Epithelial cell of prostate (primary cell): ENCODE measurements around the gene NECAB2.

Experiments used
- DNase-seq: peaks from one replicate; pipeline ENCODE4 v3.0.0-alpha.2; 2011; ENCODE audit warnings: low read depth, low spot score
- H3K27ac ChIP-seq: fragments of 450-650 bp; 2 replicates; pipeline ENCODE4 v1.5.1; 2017; ENCODE audit warnings: mild to moderate bottlenecking

Gene NECAB2

GRCh38 chr16:83967838-83968305 is at the start of gene NECAB2:
Gene NECAB2, plus strand, starts transcription at chr16:83968244. Its CDS starts 405 bp downstream, at chr16:83968649.
- no peak for DNase-seq
- no peak within 1 kb of the TSS for H3K27ac ChIP-seq

- H3K27ac ChIP-seq: no peak overlapping the region
- DNase-seq: no peak
Observed at GRCh38 chr16:83920894-83921491, 47.1 kb upstream of the NECAB2 start.

- no peak for DNase-seq
- H3K27ac ChIP-seq: no peak overlapping the region
Observed at GRCh38 chr16:83923581-83924365, 44.3 kb upstream of the NECAB2 start.

GRCh38 chr16:83924686-83925085 is 43.4 kb upstream of the NECAB2 start:
- H3K27ac ChIP-seq: no peak overlapping the region
- DNase-seq: no peak

- H3K27ac ChIP-seq: no peak overlapping the region
- no peak for DNase-seq
Observed at GRCh38 chr16:83925095-83925905, 42.7 kb upstream of the NECAB2 start.

GRCh38 chr16:83925957-83926725 is 41.9 kb upstream of the NECAB2 start:
- no peak for DNase-seq
- peak overlapping the region; percentile 84 for H3K27ac ChIP-seq

- DNase-seq: peak; percentile 45
- H3K27ac ChIP-seq: peak overlapping the region; percentile 84
Observed at GRCh38 chr16:83926726-83927397, 41.2 kb upstream of the NECAB2 start.

GRCh38 chr16:83928341-83929055 is 39.5 kb upstream of the NECAB2 start:
- H3K27ac ChIP-seq: peak overlapping the region; percentile 84

GRCh38 chr16:83929811-83930555 is 38.1 kb upstream of the NECAB2 start:
- no peak for DNase-seq

More at GRCh38 chr16:83928341-83929055, 39.5 kb upstream of the NECAB2 start:
- DNase-seq: peak; percentile 63

GRCh38 chr16:83930730-83931500 is 37.1 kb upstream of the NECAB2 start:
- DNase-seq: no peak

More at GRCh38 chr16:83929811-83930555, 38.1 kb upstream of the NECAB2 start:
- no peak overlapping the region for H3K27ac ChIP-seq

GRCh38 chr16:83931556-83931955 is 36.5 kb upstream of the NECAB2 start:
- DNase-seq: no peak
- H3K27ac ChIP-seq: no peak overlapping the region

More at GRCh38 chr16:83930730-83931500, 37.1 kb upstream of the NECAB2 start:
- H3K27ac ChIP-seq: no peak overlapping the region

- H3K27ac ChIP-seq: no peak overlapping the region
- no peak for DNase-seq
Observed at GRCh38 chr16:83932304-83932703, 35.7 kb upstream of the NECAB2 start.

GRCh38 chr16:83932955-83933673 is 34.9 kb upstream of the NECAB2 start:
- DNase-seq: no peak
- no peak overlapping the region for H3K27ac ChIP-seq

GRCh38 chr16:83933885-83934683 is 34.0 kb upstream of the NECAB2 start:
- no peak for DNase-seq
- H3K27ac ChIP-seq: no peak overlapping the region

GRCh38 chr16:83934684-83934977 is 33.4 kb upstream of the NECAB2 start:
- no peak for DNase-seq
- no peak overlapping the region for H3K27ac ChIP-seq
